HepG2 (cell line): ENCODE measurements around the gene S100A13. TPM values are rescaled to one million over a fixed set of nuclear protein-coding genes. Genes with fewer than 3 reads are reported as not detected.

Source experiments
- AGO1 ChIP-seq: fragments of 200-400 bp; formaldehyde crosslinking; IDR thresholded peaks from 2 replicates; pipeline ENCODE4 v1.6.1; 2017; ENCODE audit warnings: mild to moderate bottlenecking, low read depth, low read length, moderate library complexity; ENCODE audit not compliant: poor library complexity, severe bottlenecking
- CENPX ChIP-seq: sonication (generic); formaldehyde crosslinking; IDR thresholded peaks from 2 replicates; pipeline ENCODE4 v1.9.0; 2021; ENCODE audit warnings: mild to moderate bottlenecking, missing genetic modification reagents, moderate library complexity
- CTCF ChIP-seq: sonication (generic); formaldehyde crosslinking; IDR thresholded peaks from 2 replicates; pipeline ENCODE4 v1.5.0; 2020; ENCODE audit warnings: mild to moderate bottlenecking, missing genetic modification reagents, moderate library complexity
- ELK4 ChIP-seq: sonication (generic); formaldehyde crosslinking; IDR thresholded peaks from 2 replicates; pipeline ENCODE4 v1.9.0; 2021; ENCODE audit warnings: missing genetic modification reagents, borderline replicate concordance
- HMG20A ChIP-seq: IDR thresholded peaks from 2 replicates; pipeline ENCODE4 v1.6.1; 2016; ENCODE audit warnings: borderline replicate concordance
- IKZF5 ChIP-seq: IDR thresholded peaks from 2 replicates; pipeline ENCODE4 v1.6.1; 2018; ENCODE audit warnings: missing genetic modification reagents, mild to moderate bottlenecking, missing compliant biosample characterization
- MAFF ChIP-seq: IDR thresholded peaks from 2 replicates; pipeline ENCODE4 v1.6.1; 2011; ENCODE audit warnings: low read depth, low read length, improper control_type of control experiment
- MEIS2 ChIP-seq: sonication (generic); formaldehyde crosslinking; IDR thresholded peaks from 2 replicates; pipeline ENCODE4 v1.9.0; 2021; ENCODE audit warnings: mild to moderate bottlenecking, missing genetic modification reagents
- NCOR1 ChIP-seq: fragments of 200-600 bp; sonication (generic); IDR thresholded peaks from 2 replicates; pipeline ENCODE4 v1.7.0; 2017; ENCODE audit warnings: antibody characterized with exemption, low read length, borderline replicate concordance
- PHF20 ChIP-seq: sonication (generic); formaldehyde crosslinking; IDR thresholded peaks from 2 replicates; pipeline ENCODE4 v1.5.0; 2020; ENCODE audit warnings: mild to moderate bottlenecking, missing genetic modification reagents
- PPARG ChIP-seq: conservative IDR thresholded peaks from 2 replicates; pipeline ENCODE4 v1.6.1; 2016; ENCODE audit warnings: missing biosample characterization, missing genetic modification reagents
- RORA ChIP-seq: sonication (generic); formaldehyde crosslinking; IDR thresholded peaks from 2 replicates; pipeline ENCODE4 v1.5.0; 2020; ENCODE audit warnings: mild to moderate bottlenecking, missing genetic modification reagents, moderate library complexity
- SIN3A ChIP-seq: IDR thresholded peaks from 2 replicates; pipeline ENCODE4 v1.6.1; 2011; ENCODE audit warnings: low read depth, mild to moderate bottlenecking, control low read depth, low read length, borderline replicate concordance
- SMC3 ChIP-seq: IDR thresholded peaks from 2 replicates; pipeline ENCODE4 v1.6.1; 2011; ENCODE audit warnings: low read length, improper control_type of control experiment
- SRY ChIP-seq: sonication (generic); formaldehyde crosslinking; IDR thresholded peaks from 2 replicates; pipeline ENCODE4 v1.8.0; 2022; ENCODE audit warnings: mild to moderate bottlenecking, missing genetic modification reagents
- TMF1 ChIP-seq: sonication (generic); formaldehyde crosslinking; IDR thresholded peaks from 2 replicates; pipeline ENCODE4 v1.8.1; 2022; ENCODE audit warnings: low read depth, missing genetic modification reagents
- ZBTB7B ChIP-seq: sonication (generic); formaldehyde crosslinking; IDR thresholded peaks from 2 replicates; pipeline ENCODE4 v1.4.0; 2020; ENCODE audit warnings: missing genetic modification reagents
- ZFP1 ChIP-seq: IDR thresholded peaks from 2 replicates; pipeline ENCODE4 v1.6.1; 2016
- ZKSCAN5 ChIP-seq: sonication (generic); formaldehyde crosslinking; IDR thresholded peaks from 2 replicates; pipeline ENCODE4 v1.5.1; 2020; ENCODE audit warnings: mild to moderate bottlenecking, missing genetic modification reagents
- ZNF264 ChIP-seq: sonication (generic); formaldehyde crosslinking; IDR thresholded peaks from 2 replicates; pipeline ENCODE4 v1.4.0; 2020; ENCODE audit warnings: missing genetic modification reagents
- ZNF382 ChIP-seq: sonication (generic); formaldehyde crosslinking; IDR thresholded peaks from 2 replicates; pipeline ENCODE4 v1.5.0; 2020; ENCODE audit warnings: missing genetic modification reagents, mild to moderate bottlenecking, borderline replicate concordance
- ZNF501 ChIP-seq: sonication (generic); formaldehyde crosslinking; IDR thresholded peaks from 2 replicates; pipeline ENCODE4 v1.5.1; 2020; ENCODE audit warnings: mild to moderate bottlenecking, moderate library complexity, missing genetic modification reagents
- ZNF547 ChIP-seq: sonication (generic); formaldehyde crosslinking; IDR thresholded peaks from 2 replicates; pipeline ENCODE4 v1.5.1; 2020; ENCODE audit warnings: mild to moderate bottlenecking, missing genetic modification reagents
- ZNF644 ChIP-seq: IDR thresholded peaks from 2 replicates; pipeline ENCODE4 v1.6.1; 2016; ENCODE audit warnings: low read depth
- ZNF7 ChIP-seq: IDR thresholded peaks from 2 replicates; pipeline ENCODE4 v1.6.1; 2016; ENCODE audit warnings: missing biosample characterization, missing genetic modification reagents
- ZNF766 ChIP-seq: sonication (generic); formaldehyde crosslinking; IDR thresholded peaks from 2 replicates; pipeline ENCODE4 v1.5.0; 2020; ENCODE audit warnings: missing genetic modification reagents, borderline replicate concordance
- ZNF878 ChIP-seq: sonication (generic); formaldehyde crosslinking; IDR thresholded peaks from 2 replicates; pipeline ENCODE4 v1.8.1; 2023; ENCODE audit warnings: mild to moderate bottlenecking, missing genetic modification reagents, moderate library complexity
- polyA plus RNA-seq, 8 experiments: library from polyadenylated mRNA; depleted of rRNA in 3 of 8; stranded (reverse) in 7 of 8; unstranded in 1 of 8; fragments of >200 nt; fragmentation: Illumina TruSeq in 4 of 8; extraction: Trizol in 4 of 8; gene quantifications; 2 replicates each; pipeline versions ENCODE4 v1.2.1 to v1.2.3, GENCODE V29; 2011 to 2016; ENCODE audit warnings: low read depth in 4 of 8, missing spikeins in 1 of 8, mixed read lengths in 1 of 8; ENCODE audit not compliant: insufficient read depth in 1 of 8
- total RNA-seq, 5 experiments: library from RNA; depleted of rRNA; stranded (reverse); fragments of >200 nt; fragmentation: Illumina TruSeq; extraction: Trizol; gene quantifications; 2 replicates each; pipeline ENCODE4 v1.2.3, GENCODE V29; 2016; ENCODE audit warnings: low read depth in 1 of 5

Gene S100A13
- total and polyA plus RNA-seq, 2 of the 13 experiments (the other 11 are each of a cell fraction or from before 2014, with no cell fraction given) = 89.5 to 172 TPM

DNA sequence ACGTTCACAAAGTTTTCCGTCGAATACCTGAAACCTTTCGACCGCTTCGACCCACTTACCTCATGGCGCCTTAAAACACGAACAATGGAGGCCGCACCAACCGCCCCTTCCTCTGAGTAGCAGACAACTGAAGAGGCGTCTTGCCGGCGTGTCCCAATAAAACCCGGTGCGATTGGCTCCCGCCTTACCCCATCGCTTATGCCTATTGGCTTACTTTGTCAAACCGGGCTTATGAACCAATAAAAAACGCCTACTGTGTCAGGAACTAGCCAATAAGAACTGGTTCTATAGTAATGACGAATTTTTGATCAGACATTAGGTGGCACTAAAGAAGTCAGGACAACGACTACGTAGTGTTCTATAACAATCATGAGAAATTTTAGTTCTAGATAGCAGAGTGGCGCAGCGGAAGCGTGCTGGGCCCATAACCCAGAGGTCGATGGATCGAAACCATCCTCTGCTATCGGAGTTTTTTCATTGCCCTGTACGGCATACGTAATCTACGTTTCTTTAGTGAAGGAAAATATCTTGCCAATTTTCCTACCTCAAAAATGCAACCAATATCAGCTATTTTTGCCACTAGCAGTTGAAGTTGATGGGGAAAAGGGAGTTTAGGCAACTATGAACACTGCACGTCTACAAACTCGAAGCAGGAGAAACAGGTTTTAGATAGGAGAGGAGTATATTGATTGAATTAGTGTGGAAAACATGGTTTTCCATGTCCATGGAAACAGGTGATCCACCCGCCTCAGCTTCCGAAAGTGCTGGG, 43.7 kb upstream of the S100A13 start, which contains the start of gene ILF2 (continued):
- TF ChIP-seq MAFF (no peak), TMF1 (CRISPR knock-in tag) (0 out of 2 replicates have a peak, but pooled peaks have one; percentile 46), ZNF501 (peak; percentile 71; the same call in 1 of the 2 replicates), IKZF5 (peak; percentile 60; the same call in 1 of the 2 replicates), ZNF264 (peak; percentile 56), ZFP1 (CRISPR knock-in tag) (no peak), ZNF878 (CRISPR knock-in tag) (peak; percentile 70; the same call in 1 of the 2 replicates), SMC3 (no peak), NCOR1 (0 out of 2 replicates have a peak, but pooled peaks have one; percentile 46), SRY (CRISPR knock-in tag) (peak; percentile 2; the same call in 1 of the 2 replicates), MEIS2 (CRISPR knock-in tag) (no peak), SIN3A (peak; percentile 89), AGO1 (no peak), PPARG (peak; percentile 24; the same call in 1 of the 2 replicates), ZNF766 (CRISPR knock-in tag) (0 out of 2 replicates have a peak, but pooled peaks have one; percentile 3), ZNF382 (CRISPR knock-in tag) (no peak), RORA (no peak), ZNF7 (no peak), ZKSCAN5 (CRISPR knock-in tag) (no peak), PHF20 (CRISPR knock-in tag) (peak; percentile 80), ZNF644 (CRISPR knock-in tag) (no peak), ZBTB7B (CRISPR knock-in tag) (no peak), ELK4 (no peak), CENPX (CRISPR knock-in tag) (no peak), ZNF547 (CRISPR knock-in tag) (peak; percentile 86), CTCF (peak; percentile 65), HMG20A (CRISPR knock-in tag) (no peak)
